ENCODE measurements around the gene GTF3A.

The GTF3A gene

DNA sequence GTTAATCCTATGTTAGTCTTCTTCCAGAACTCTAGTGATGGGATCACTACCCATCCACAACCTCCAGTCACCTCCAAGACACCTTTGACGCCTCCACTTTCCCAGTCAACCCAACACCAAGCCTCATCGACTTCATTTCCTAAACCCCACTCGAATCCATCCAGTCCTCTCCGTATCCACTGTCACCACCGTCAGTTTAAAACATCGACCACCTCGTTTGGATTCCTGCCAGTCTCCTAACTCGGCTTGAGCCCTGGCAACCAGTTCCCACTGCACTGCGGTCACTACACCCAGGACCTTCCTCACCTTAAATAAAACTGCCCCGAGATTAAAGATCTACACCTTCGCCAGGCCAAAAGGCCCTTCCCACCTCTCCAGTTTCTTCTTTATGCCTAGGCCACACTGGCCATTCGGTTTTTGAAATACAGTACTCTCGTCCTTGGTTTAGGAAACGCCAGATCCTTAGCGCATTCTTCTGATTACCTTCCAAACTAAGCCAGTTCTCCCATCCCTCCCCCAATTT lies 24.7 kb downstream of the GTF3A start:
- DNase-seq = no peak

DNA sequence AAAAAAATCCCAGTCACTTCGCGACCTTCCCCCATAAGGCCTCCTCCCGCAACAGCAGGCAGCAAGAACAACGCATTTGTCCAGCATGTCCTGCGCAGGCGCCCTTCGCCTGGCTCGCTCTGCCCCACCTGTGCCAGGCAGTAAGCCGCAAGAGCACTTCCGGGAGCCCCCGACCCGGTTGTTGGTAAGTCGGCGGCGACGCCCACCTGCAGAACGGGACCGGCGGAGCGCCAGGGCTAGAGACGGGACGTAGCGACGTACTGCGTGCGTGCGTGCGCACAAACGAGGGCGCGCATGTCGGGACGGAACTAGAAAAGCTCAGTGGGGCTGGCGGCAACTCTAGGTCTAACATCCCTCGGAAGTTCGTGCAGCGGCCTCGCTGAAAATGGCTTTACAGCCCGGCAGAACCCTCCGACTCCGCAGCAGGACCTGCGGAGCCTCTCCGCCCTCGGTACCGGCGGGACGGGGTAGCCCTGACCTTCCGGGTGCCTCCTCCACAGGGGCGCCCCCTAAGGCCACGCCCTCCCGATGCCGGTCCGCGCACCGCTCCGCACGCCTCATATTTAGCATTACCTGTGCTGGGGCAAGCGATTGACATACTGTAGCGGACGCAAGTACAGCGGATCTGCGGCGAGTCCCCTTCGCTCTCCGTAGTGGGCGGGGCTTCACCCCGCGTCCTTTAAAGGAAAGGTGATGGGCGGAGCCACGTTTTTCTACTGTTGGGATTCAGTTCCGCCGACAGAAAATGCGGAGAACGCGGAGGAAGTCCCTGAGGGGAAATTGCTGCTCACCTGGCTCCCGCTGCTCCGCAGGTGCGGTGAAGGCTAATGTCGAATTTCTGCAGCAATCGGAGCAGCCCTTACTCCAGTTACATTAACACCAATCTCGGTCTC lies 25.8 kb downstream of the GTF3A start, which contains the start of gene MTIF3:
MTIF3 (minus strand) TSS at position 629 of the 893 bp plus-strand sequence. CDS start 10,116 bp downstream, outside the sequence.
- DNase-seq = peak; percentile 96

DNA sequence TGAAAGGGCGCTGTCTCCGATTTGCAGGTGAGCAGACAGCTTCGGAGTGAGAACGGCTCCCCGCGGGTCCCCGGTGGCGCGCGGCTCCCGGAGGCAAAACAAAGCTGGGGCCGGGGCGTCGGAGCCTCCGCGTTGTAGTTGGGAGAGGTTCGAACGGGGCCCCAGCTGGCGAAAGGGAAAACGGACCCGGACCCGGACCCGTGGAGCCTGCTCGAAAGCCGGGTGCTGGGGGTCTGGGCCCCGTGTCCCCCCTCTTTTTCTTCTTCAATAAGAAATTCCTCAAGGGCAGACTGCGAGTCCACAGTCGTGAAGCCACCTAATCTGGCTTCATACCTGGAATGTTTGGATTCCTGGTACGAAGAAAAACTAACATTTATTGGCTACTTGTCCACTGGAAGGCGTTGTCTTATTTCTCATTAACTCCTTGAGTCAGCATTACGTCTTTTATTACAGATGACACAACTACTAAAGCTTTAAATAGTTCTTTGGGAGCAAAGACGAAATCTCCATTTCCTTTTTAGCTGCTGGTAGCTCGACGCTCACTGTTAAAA lies 26.6 kb downstream of the GTF3A start:
- peak; percentile 71 for DNase-seq

GRCh38 chr13:27455331-27455855 lies 31.0 kb downstream of the GTF3A start:
- DNase-seq = peak; percentile 63

GRCh38 chr13:27461940-27462584 lies 37.6 kb downstream of the GTF3A start:
- DNase-seq = no peak

- no peak for DNase-seq
Observed at GRCh38 chr13:27463500-27463899, 39.1 kb downstream of the GTF3A start.

DNA sequence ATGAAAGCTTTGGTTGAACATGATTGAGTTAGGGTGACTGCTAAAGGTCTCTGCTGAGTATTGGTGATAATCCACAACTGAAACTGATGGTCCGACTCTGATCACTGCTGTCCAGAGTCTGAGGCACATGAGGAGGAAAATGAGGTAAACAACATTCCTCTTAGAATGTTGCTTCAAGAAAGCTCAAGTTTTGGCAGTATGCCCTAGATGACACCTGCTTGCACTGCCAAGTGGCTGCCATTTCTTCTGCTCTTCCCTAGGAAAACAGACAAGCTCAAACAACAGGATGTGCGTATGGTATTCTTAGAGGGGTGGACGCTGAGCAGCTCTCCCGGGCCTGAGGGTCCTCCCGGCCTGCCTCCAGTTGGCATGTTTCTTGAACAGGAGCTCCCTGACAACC lies 41.2 kb downstream of the GTF3A start:
- DNase-seq = no peak

DNA sequence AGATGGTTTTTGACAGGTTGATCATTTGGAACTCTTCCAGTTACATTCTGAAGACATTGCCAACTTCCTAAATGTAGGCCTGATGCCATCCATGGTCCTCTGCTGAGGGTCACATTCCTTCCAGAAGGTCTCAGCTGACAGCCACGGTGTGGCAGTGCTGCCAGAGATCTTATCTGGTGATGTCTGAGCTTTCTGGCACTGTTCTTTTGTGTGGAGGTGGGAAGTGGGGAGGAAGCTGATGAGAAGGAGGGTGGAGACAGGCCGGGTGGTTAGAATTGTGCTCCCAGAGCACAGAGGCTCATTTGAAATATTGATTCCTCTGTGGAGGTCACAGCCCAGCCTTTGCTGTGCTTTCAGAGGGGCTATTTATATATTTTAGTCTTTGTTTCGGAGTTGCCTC lies 42.1 kb downstream of the GTF3A start:
- no peak for DNase-seq

DNA sequence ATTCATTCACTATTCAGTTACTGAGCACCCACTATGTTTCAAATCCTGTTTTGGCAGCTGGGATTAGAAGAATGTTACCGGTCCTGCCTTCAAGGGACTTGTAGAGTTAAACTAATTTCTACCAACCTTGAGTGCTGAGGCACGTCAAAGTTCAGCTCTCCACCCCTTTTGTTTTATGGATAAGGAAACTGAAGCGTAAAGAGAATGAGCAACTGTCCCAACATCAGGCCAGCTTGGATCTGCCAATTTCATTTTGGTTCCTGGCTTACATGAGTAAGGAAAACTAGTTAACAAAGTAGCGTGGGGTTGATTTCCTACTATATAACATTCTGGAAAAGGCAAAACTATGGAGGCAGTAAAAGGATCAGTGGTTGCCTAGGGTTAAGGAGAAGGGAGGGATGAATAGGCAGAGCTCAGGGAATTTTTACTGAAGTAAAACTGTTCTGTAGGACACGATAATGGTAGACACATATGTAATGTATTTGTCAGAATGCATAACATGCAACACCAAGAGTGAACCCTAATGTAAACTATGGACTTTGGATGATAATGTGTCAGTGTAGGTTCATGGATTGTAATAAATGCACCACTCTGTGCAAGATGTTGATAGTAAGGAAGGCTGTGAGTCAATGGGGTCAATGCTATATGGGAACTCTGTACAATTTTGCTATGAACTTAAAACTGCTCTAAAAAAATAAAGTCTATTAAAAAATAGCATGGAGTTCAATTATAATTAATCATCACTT lies 45.8 kb downstream of the GTF3A start:
- no peak for DNase-seq

GRCh38 chr13:27472441-27472840 lies 48.0 kb downstream of the GTF3A start:
- DNase-seq = no peak

DNA sequence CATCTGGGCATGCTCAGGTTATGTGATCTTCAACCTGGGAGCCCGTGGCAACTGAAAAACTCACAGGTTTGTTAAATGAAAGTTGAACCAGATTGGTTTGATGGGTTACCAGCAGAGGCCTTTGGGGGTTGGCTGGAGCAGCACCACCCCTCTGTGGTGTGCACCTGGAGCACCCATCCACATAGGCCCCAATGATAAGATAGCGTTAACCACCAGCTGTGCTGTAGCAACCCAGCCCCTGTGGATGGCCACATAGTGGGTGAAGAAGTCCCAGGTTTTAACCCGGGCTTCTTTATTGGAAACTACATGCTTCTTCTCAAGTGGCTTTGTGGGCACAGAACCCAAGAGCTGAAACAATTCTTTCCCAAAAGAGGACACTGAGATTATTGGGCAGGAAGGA lies 48.5 kb downstream of the GTF3A start:
- no peak for DNase-seq

GRCh38 chr13:27474751-27475268 lies 50.4 kb downstream of the GTF3A start:
- no peak for DNase-seq

DNA sequence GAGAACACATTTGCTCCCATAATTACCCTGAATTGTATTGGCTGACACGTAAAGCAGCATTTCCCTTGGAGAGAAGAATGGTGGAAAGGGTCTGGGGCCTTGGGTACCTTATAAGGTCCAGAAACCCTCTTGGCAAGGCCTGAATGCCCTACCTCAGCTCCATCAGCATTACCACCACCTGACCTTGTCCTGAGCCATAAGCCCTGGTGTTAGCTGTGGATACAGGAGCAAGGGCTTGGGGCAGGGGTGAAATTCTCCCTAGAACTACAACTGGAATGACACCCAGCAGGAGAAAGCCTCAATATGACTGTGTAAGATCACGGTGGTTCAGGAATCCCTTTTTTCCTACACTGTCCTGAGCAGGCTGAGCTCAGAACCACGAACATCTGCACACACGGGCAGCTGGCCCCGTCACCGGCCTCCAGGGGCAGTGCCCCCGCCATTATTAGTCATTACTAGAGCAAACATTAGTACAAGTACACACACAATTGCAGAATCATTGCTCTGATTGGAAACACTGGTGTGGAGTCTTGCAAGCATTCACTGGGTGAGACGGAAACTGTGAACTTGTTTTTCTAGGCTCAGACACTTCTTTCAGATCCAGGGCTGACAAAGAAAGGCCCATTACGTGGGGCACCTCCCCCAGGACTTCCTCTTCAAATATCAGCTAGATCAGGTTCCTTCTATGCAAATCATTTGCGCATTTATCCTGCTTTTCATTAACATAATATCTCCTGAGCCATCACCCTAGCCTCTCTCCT lies 52.7 kb downstream of the GTF3A start:
- no peak for DNase-seq

- peak; percentile 71 for DNase-seq
Observed at GRCh38 chr13:27481766-27482165, 57.3 kb downstream of the GTF3A start.

GRCh38 chr13:27482983-27483382 lies 58.6 kb downstream of the GTF3A start:
- no peak for DNase-seq

GRCh38 chr13:27483421-27483820 lies 59.0 kb downstream of the GTF3A start:
- DNase-seq = no peak
